Measurements from ENCODE around the gene PMPCB.
A peak's percentile ranks its signal among the peaks of the same experiment; 100 is the strongest.

PMPCB gene

DNA sequence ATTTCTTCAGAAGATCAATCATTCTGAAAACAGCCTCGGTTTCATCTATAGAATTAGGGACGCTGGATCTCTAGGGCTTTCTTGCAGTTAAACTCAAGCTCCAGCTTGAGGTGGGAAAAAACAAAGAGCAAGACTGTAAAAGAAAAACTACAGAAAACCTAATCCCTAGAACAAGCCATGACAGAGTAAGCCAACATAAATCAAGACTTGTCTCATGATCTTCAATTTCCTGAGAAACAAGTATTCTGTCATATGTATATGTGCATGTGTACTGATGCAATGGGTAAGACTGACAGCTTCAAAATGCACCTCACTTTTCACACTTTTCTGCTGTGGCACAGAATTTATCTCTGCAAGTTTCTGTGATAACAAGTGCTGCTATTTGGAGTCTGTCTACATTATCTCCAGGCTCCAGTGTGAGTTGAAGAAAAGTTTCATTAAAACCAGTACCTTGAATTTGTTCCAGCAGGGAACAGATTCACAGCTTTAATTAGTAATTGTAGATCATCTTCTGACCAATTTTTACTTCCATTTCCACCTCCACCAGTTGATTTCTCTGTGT, 19.2 kb downstream of the PMPCB start:
- no peak for DNase-seq (ENCODE audit: low read depth)
- no peak overlapping the region for H3K4me3 ChIP-seq (ENCODE audit: low read depth, low read length)

DNA sequence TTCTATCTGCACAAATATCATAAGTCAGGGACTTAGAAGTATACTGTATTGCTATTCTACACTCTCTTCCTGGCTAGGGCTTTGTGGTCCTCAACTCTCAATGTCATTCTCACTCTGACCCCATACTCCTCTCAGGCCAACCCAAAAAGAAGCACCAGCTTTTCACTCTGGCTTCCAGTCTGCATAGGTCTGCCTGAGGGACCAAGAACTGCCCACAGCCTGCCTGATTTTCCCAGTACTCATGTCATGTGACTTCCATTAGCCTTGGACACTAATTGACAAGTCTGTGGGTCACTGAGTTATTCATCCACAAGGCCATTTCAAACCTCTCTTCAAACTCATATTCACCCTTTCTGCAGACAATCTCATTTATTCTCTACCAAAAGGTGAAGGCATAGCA, 19.8 kb downstream of the PMPCB start:
- DNase-seq (ENCODE audit: low read depth): no peak
- no peak overlapping the region for H3K4me3 ChIP-seq (ENCODE audit: low read depth, low read length)

DNA sequence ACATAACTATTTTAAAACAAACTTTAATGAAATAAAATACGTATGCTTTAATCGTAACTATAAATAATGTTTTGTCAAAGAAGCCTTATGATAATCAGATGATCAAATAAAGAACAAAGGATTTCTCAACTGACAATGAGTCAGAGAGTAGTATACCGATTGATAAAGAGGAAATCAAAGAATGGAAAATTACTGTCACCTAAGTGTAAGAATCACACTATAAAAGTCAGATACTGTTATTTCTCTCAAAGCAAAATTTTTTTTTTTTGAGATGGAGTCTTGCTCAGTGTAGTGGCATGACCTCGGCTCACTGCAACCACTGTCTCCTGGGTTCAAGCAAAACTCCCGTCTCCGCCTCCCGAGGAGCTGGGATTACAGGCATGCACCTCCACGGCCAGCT, 28.5 kb downstream of the PMPCB start:
- no peak overlapping the region for H3K4me3 ChIP-seq (ENCODE audit: low read depth, low read length)

DNA sequence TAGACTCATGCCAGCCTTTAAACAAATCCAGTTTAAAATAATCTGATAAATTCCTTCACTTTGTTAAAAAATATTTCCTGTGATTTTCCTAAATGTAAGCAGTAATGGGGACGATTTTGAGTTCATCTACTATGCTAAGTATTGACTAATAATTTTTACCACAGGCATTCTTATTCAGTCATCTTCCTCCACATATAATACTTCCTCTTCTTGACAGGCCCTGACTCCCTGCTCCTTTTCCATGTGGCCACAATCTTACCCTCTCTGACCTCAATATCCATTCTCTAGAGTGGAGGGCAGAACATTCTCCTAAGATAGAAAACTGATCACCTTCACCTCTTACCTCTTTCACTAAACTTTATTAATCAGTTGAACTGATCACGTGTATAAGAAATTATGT, 39.5 kb downstream of the PMPCB start:
- H3K4me3 ChIP-seq (ENCODE audit: low read depth, low read length): no peak overlapping the region
- DNase-seq (ENCODE audit: low read depth): no peak

More for the DNA sequence above, 28.5 kb downstream of the PMPCB start:
- no peak for DNase-seq (ENCODE audit: low read depth)

DNA sequence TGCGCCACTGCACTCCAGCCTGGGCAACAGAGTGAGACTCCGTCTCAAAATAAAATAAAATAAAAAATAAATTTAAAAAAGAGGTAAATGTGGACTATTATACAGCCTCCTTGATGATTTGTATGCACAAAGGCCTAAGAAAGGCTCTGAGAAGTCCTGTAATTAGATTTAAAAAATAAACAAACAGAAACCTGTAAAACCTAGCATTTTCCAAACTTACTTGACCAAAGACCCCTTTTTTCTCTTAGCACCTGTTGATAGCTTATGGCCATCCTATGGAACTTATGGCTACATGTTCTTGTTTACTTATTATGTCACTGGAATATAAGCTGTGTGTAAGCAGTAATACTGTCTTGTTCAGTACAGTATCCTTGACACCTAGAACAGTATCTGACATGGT, 41.6 kb downstream of the PMPCB start:
- DNase-seq (ENCODE audit: low read depth): no peak
- H3K4me3 ChIP-seq (ENCODE audit: low read depth, low read length): no peak overlapping the region

DNA sequence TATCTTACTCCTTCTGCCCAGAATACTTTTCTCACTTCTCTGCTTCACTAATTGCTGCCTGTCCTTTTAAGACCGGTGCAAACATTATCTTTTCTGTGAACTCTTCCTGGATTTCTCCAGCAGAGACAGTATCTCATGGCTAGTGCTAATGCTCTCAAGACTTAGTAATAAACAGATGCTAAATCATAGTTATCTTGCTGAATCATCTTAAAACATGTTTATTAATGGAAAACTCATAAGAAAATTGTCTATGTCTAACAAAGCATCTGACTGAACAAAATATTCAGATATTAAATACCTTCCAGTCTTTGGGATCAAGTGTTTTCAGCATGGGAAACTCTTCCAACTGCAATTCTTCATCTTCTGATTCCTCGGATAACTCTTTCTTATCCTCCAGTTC, 44.2 kb downstream of the PMPCB start:
- H3K4me3 ChIP-seq (ENCODE audit: low read depth, low read length): no peak overlapping the region

DNA sequence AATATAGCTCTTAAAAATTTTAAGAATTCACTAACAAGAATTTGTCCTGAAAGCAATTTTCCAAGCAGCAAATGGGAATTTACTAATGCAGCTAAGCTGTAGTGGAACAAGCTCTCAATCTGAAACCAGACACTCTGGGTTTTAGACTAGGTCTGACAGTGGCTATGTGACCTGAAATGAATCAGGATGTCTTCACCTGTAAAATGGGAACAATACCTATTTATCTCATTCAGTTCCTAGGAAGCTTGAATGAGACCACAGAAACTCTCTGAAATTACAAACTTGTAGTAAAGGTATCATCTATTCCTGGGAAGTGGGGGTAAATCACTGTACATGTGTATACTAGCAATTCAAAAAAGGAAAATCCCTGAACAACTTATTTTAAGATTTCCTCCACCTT, 46.1 kb downstream of the PMPCB start:
- no peak for DNase-seq (ENCODE audit: low read depth)
- peak overlapping the region; percentile 95 for H3K4me3 ChIP-seq (ENCODE audit: low read depth, low read length)

More for the DNA sequence above, 44.2 kb downstream of the PMPCB start:
- no peak for DNase-seq (ENCODE audit: low read depth)

DNA sequence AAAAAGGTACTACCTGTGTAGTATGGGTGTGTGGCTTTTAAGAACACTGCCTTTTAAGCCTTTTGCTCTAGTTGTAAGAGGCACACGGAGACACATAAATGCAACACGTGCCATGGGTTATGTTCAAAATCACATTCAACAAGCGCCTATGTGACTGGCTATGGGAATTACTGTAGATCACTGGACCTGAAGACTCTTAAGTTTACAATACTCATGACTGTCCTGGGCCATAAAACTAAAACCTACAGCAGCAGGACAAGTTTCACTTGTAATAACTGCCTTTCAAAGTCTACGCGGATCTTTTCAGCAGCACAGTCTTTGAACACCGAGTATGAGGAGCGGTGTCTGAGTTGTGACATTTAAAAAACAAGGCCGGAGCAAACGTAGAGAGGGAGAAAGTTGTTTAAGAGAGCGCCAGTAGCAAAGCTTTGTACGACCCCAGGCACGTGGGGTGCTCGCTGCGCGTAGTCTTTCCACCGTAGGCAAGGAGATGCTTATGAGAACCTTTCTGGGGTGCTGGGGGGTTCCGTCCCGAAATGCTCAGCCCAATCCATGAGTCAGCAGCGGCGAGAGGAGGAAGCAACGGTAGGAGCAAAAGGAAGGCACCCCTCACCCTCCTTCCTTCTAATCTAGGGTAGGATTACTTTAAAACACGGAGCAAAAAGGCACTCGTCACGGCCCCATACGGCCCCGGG, 46.7 kb downstream of the PMPCB start:
- DNase-seq (ENCODE audit: low read depth): no peak
- peak overlapping the region; percentile 95 for H3K4me3 ChIP-seq (ENCODE audit: low read depth, low read length)

DNA sequence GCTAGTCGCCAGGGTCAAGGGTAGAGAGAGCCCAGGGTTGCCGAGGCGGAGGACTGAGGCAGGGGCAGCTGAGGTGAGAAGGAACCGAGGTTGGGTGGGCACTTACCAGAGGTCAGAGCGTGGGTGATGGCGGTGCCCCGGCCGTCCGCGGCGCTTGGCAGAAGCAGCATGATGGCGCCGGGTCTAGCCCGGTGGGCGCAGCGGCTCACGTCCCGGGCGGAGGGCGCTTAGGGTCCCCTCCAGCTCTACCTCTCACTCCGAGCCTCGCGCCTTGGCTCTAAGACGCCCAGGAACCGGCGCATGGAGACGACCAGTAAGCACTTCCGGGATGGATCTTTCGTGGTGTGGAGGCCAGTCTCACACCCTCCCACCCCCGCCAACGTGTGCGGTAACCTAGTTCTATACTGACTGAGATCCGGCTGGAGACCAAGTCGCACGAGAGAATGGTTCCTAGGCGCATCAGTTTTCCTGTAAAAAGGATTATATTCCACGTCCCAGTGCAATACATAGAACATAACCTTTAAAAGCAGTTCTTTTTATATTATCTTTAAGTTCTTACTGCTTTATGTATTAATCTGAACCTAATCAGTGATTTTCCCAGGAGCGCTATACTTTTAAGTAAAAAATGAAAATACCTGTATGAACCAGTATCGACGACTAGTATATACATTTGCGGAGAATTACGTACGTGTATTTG, 47.4 kb downstream of the PMPCB start, which contains the start of gene DNAJC2:
Gene DNAJC2, minus strand, starts transcription at position 315 of the 697 bp plus-strand sequence. Its CDS starts 145 bp downstream, at position 170.
- peak within 1 kb of the TSS; percentile 95 for H3K4me3 ChIP-seq (ENCODE audit: low read depth, low read length)
- peak; percentile 84 for DNase-seq (ENCODE audit: low read depth)

DNA sequence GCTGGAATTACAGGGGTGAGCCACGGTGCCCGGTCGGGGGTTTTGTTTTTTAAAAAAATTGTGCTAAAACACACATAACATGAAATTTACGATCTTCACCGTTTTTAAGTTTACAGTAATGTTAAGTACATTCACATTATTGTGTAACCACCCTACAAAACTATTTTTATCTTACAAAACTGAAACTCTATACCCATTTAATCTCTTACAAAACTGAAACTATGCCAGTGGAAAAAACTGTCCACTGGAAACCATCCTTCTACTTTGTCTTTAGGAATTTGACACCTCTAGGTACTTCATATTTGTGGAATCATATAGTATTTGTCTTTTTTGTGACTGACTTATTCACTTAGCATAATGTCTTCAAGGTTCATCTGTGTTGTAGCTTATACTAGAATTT, 49.2 kb downstream of the PMPCB start:
- H3K4me3 ChIP-seq (ENCODE audit: low read depth, low read length): no peak overlapping the region
- DNase-seq (ENCODE audit: low read depth): no peak

DNA sequence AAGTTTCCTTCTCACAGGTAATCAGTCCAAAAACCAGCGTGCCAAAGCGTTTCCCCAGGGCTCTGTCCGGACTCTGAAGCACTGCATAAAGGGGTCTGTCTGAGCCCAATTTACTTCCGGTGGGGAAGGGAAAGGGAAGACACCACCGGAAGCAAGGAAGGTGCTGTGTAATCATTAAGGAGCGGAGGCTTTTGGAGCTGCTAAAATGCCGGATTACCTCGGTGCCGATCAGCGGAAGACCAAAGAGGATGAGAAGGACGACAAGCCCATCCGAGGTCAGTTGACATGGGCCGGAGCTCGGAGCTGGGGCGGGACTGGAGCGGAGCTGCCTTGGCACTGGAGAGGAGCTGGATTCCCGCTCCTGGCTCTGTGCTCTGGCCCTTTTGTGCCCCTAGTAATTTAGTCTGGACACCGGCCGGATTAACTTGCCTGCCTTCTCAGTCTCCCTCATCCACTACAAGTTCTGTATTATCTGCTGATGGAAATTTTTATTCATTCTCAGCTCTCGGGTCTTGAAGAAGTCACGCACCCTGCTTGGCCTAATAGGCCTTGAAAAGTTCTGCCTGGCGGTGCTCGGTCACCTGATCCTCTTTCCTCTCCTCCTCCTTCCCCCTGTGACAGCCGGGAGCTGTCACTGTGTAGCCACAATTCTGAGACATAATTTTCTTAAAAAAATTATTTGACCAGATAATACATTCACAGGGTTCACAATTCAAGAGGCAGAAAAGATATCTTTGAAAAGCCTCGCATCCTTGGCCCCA, 50.5 kb downstream of the PMPCB start, which contains the start of gene PSMC2:
Gene PSMC2, plus strand, starts transcription at position 137 of the 761 bp plus-strand sequence. Its CDS starts 69 bp downstream, at position 206.
- peak within 1 kb of the TSS; percentile 90 for H3K4me3 ChIP-seq (ENCODE audit: low read depth, low read length)
- peak; percentile 75 for DNase-seq (ENCODE audit: low read depth)

DNA sequence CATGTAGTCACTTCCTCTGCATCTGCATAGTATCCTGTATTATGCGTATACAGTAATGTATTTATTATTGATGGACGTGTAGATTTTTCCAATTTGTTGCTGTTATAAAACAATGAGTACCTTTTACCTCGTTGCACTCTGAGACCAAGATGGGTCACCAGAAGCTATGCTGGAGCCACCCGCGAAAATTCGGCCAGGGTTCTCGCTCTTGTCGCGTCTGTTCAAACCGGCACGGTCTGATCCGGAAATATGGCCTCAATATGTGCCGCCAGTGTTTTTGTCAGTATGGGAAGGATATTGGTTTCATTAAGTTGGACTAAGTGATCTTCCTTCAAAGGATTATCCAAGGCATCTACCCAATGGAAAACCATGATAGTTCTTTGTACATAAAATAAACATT, 51.2 kb downstream of the PMPCB start:
- H3K4me3 ChIP-seq (ENCODE audit: low read depth, low read length): peak overlapping the region; percentile 90
- no peak for DNase-seq (ENCODE audit: low read depth)

DNA sequence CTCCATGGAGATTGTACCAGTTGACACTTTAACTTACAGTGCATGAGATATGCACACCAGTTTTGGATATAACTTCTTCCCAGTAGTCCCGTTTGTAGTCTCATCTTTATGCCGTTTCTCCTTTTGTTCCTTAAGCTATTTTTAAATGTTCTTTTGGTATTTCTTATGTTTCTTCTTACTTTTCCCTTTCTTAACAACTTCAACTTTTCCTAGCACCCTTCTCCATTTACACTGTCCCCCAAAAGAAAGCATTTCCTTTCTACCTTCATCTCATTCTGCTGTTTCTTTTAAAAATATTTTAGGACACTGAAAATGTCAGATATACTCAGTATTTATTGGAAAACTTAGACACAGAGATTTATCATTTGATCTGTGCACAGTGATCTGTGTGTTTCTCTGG, 51.7 kb downstream of the PMPCB start:
- DNase-seq (ENCODE audit: low read depth): no peak
- H3K4me3 ChIP-seq (ENCODE audit: low read depth, low read length): peak overlapping the region; percentile 90

DNA sequence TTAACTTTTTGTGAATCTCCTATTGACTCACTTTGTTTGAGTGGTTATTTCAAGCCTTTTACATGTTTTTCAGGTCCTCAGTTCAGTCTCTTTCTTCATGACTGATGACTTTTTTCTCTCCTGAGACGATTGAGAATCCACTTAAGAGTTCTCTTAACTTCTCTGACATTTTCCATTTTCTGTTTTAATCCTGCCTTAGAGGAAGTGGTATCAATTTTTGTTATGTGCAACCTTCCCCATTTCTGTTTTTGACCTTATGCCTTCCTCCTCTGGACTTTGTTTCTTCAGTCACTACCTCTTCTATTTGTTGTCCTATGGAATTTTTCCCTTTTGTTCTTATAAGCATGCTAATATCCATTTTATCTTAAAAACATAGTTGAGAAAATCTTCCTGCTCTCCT, 52.6 kb downstream of the PMPCB start:
- DNase-seq (ENCODE audit: low read depth): no peak
- no peak overlapping the region for H3K4me3 ChIP-seq (ENCODE audit: low read depth, low read length)
